Measurements from ENCODE around the gene SNX11. TPM values are rescaled to one million over a fixed set of nuclear protein-coding genes. Genes with fewer than 3 reads are reported as not detected.

Gene SNX11
- total RNA-seq, 5 donors from 2014 or later (not counting 1 experiment from before 2014, with no cell fraction given), result 10.6 to 20.4 (median 19.5) TPM

DNA sequence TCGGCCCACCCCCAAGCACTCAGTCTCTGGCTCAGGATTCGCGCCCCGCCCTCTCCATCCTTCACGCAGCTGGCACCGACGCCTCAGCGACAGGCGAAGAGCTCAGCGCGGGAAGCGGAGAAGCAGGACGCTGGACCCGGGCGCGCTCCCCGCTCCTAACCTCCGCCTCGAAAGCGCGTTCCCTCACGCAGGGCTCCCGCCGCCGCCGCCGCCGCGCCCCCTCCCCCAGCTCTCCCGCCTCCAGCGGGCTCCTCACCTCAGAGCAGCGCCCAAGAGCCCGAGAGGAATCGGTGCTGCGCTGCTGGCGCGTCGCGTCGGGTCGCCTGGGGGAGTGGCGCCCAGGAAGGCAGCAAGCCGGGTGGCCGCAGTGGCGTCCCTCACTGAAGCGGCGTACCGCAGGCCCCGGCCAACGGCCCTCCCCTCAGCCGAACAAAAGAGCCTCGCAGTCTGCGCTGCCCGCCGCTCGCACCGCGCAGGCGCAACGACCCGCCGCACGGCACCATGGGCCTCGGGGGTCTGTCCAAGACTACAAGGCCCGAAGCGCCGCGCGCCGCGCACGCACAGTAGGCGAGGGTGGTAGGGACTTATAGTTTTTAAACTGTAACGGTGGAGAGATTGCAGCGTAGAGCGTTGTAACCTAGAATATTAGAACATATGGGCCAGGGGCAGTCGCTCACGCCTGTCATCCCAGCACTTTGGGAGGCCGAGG, 6.4 kb upstream of the SNX11 start, which contains the start of gene CBX1:
Gene CBX1, minus strand, starts transcription at position 467 of the 709 bp plus-strand sequence. CDS start 24,474 bp downstream, outside the sequence.
- peak within 1 kb of the TSS; percentile 89 to 94 (median 91) for H3K4me3 Mint-ChIP-seq
- peak within 1 kb of the TSS; percentile 82 to 89 for H3K27ac Mint-ChIP-seq
- CTCF ChIA-PET, result interaction anchor here in 1 of 2 donors (0.6 to 1.6 kb wide), 2 partner anchors 7 to 65 kb away, joined by 3 to 6 read pairs; no protein-coding TSS in a partner anchor
- Histone ChIP-seq H3K9me3 (no peaks in the 10 kb centered on the region), H3K4me3 (ENCODE audit: control insufficient read depth in 1 of 2, extremely low read depth in 1 of 2, low read length in 1 of 2) (peak within 1 kb of the TSS; percentile 67 to 82), H3K27me3 (replicated peaks in 1 of 2; ENCODE audit: control insufficient read depth in 2 of 2, extremely low read depth in 1 of 2, insufficient read depth in 2 of 2, low read length in 1 of 2) (peaks cover 0 to 2% of the 10 kb centered on the region in 2 experiments), H3K36me3 (ENCODE audit: control insufficient read depth in 2 of 2, extremely low read depth in 1 of 2, insufficient read depth in 1 of 2, low read length in 1 of 2) (no peaks in the 10 kb centered on the region), H3K27ac (ENCODE audit: low read length) (peak within 1 kb of the TSS; percentile 52), H3K4me1 (ENCODE audit: control insufficient read depth in 1 of 2, extremely low read depth in 1 of 2, insufficient read depth in 2 of 2, low read length in 2 of 2) (peaks cover 5 to 38% of the 10 kb centered on the region in 2 experiments)
- DNase-seq (peak; percentile 87 to 97 (median 93)), ATAC-seq (replicated peaks in 1 of 4) (peak; percentile 95 to 98 (median 98))
- no peaks in the 10 kb centered on the region for H3K9me3 Mint-ChIP-seq
- no peaks in the 10 kb centered on the region for H3K27me3 Mint-ChIP-seq
- POLR2A ChIA-PET, result no interaction called here
- no peaks in the 10 kb centered on the region for H3K36me3 Mint-ChIP-seq
- peaks cover 42 to 58% (median 46%) of the 10 kb centered on the region in 3 donors for H3K4me1 Mint-ChIP-seq
- under 1% methylated on average over 78 of the region's 79 CpGs for WGBS (ENCODE audit: insufficient coverage)

DNA sequence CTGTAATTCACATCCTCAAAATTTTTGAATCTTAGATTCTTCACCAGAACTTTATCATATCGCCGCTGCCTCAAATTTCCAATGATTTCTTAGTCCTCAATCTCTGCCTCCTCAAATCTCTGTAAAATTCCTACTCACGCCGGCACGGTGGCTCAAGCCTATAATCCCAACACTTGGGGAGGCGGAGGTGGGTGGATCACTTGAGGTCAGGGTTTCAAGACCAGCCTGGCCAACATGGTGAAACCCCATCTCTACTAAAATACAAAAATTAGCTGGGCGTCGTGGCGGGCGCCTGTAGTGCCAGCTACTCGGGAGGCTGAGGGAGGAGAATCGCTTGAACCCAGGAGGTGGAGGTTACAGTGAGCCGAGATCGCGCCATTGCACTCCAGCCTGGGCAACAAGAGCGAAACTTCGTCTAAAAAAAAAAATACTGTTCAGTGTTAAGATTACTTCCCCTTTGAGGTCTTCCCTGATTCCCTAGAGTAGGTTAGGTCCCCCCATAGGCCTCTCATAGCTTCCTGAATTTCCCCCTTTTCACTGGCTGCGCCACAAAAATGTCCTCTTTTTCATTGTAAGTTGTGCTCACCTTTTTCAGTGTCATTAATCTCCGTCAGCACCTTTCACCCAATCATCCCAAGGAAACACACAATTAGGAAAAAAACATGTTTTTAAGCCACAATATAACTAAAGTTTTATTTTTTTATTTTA, 5.4 kb upstream of the SNX11 start:
- POLR2A ChIA-PET, result interaction anchor here in 1 of 2 donors (0.7 kb wide), 1 partner anchor 988 kb away, joined by 4 read pairs; no protein-coding TSS in a partner anchor
- peak overlapping the region in 1 of 2 donors; percentile 67 for H3K4me3 ChIP-seq (ENCODE audit: control insufficient read depth in 1 of 2, extremely low read depth in 1 of 2, low read length in 1 of 2)
- H3K27me3 Mint-ChIP-seq, result no peaks in the 10 kb centered on the region
- DNase-seq, result no peak
- H3K27me3 ChIP-seq (replicated peaks in 1 of 2; ENCODE audit: control insufficient read depth in 2 of 2, extremely low read depth in 1 of 2, insufficient read depth in 2 of 2, low read length in 1 of 2), result peaks cover 0 to 2% of the 10 kb centered on the region in 2 experiments
- peak overlapping the region; percentile 71 to 94 (median 91) for H3K4me3 Mint-ChIP-seq
- peaks cover 9 to 46% of the 10 kb centered on the region in 2 experiments for H3K4me1 ChIP-seq (ENCODE audit: control insufficient read depth in 1 of 2, extremely low read depth in 1 of 2, insufficient read depth in 2 of 2, low read length in 2 of 2)
- no CpG with 5 or more reads among the region's 19 CpGs for WGBS (ENCODE audit: insufficient coverage)
- peak overlapping the region; percentile 50 to 72 for H3K27ac Mint-ChIP-seq
- CTCF ChIA-PET, result interaction anchor here in 1 of 2 donors (0.6 to 2.1 kb wide), 2 partner anchors 66 to 76 kb away, joined by 3 to 6 read pairs; no protein-coding TSS in a partner anchor
- no peaks in the 10 kb centered on the region for H3K36me3 ChIP-seq (ENCODE audit: control insufficient read depth in 2 of 2, extremely low read depth in 1 of 2, insufficient read depth in 1 of 2, low read length in 1 of 2)
- peak overlapping the region; percentile 3 for H3K27ac ChIP-seq (ENCODE audit: low read length)
- no peaks in the 10 kb centered on the region for H3K9me3 Mint-ChIP-seq
- no peak for ATAC-seq (replicated peaks in 1 of 4)
- H3K4me1 Mint-ChIP-seq, result peaks cover 47 to 66% (median 50%) of the 10 kb centered on the region in 3 donors
- no peaks in the 10 kb centered on the region for H3K9me3 ChIP-seq
- no peaks in the 10 kb centered on the region for H3K36me3 Mint-ChIP-seq

GRCh38 chr17:48102798-48103715, 4.5 kb upstream of the SNX11 start:
- Mint-ChIP-seq H3K27me3 (no peaks in the 10 kb centered on the region), H3K36me3 (no peaks in the 10 kb centered on the region), H3K27ac (peak overlapping the region in 1 of 2 donors; percentile 55), H3K4me1 (peaks cover 49 to 70% (median 49%) of the 10 kb centered on the region in 3 donors), H3K4me3 (peak overlapping the region in 1 of 3 donors; percentile 94), H3K9me3 (no peaks in the 10 kb centered on the region)
- peaks cover 13 to 48% of the 10 kb centered on the region in 2 experiments for H3K4me1 ChIP-seq (ENCODE audit: control insufficient read depth in 1 of 2, extremely low read depth in 1 of 2, insufficient read depth in 2 of 2, low read length in 2 of 2)
- no peaks in the 10 kb centered on the region for H3K36me3 ChIP-seq (ENCODE audit: control insufficient read depth in 2 of 2, extremely low read depth in 1 of 2, insufficient read depth in 1 of 2, low read length in 1 of 2)
- POLR2A ChIA-PET, result interaction anchor here (0.6 to 0.7 kb wide), 2 partner anchors 55 to 987 kb away, joined by 4 read pairs; no protein-coding TSS in a partner anchor
- DNase-seq (peak in 20 of 35 experiments; percentile 8 to 46 (median 24)), ATAC-seq (replicated peaks in 1 of 4) (no peak)
- CTCF ChIA-PET, result interaction anchor here in 1 of 2 donors (2.1 kb wide), 1 partner anchor 77 kb away, joined by 6 read pairs; no protein-coding TSS in a partner anchor
- WGBS (ENCODE audit: insufficient coverage), result 11% methylated on average over 8 of the region's 14 CpGs
- no peak overlapping the region for H3K4me3 ChIP-seq (ENCODE audit: control insufficient read depth in 1 of 2, extremely low read depth in 1 of 2, low read length in 1 of 2)
- peaks cover 0 to 2% of the 10 kb centered on the region in 2 experiments for H3K27me3 ChIP-seq (replicated peaks in 1 of 2; ENCODE audit: control insufficient read depth in 2 of 2, extremely low read depth in 1 of 2, insufficient read depth in 2 of 2, low read length in 1 of 2)
- peak overlapping the region; percentile 6 for H3K27ac ChIP-seq (ENCODE audit: low read length)
- H3K9me3 ChIP-seq, result no peaks in the 10 kb centered on the region

- ChIA-PET POLR2A (no interaction called here), CTCF (interaction anchor here in 1 of 2 donors (0.9 kb wide), 1 partner anchor 25 kb away, joined by 3 read pairs; no protein-coding TSS in a partner anchor)
- Mint-ChIP-seq H3K36me3 (no peaks in the 10 kb centered on the region), H3K4me1 (peaks cover 52 to 69% (median 57%) of the 10 kb centered on the region in 3 donors), H3K9me3 (no peaks in the 10 kb centered on the region), H3K27me3 (no peaks in the 10 kb centered on the region), H3K4me3 (peak overlapping the region in 2 of 3 donors; percentile 19 to 32), H3K27ac (peak overlapping the region in 1 of 2 donors; percentile 41)
- peaks cover 19 to 56% of the 10 kb centered on the region in 2 experiments for H3K4me1 ChIP-seq (ENCODE audit: control insufficient read depth in 1 of 2, extremely low read depth in 1 of 2, insufficient read depth in 2 of 2, low read length in 2 of 2)
- ATAC-seq (replicated peaks in 1 of 4) (no peak), DNase-seq (no peak)
- peaks cover 0 to 2% of the 10 kb centered on the region in 2 experiments for H3K27me3 ChIP-seq (replicated peaks in 1 of 2; ENCODE audit: control insufficient read depth in 2 of 2, extremely low read depth in 1 of 2, insufficient read depth in 2 of 2, low read length in 1 of 2)
- H3K4me3 ChIP-seq (ENCODE audit: control insufficient read depth in 1 of 2, extremely low read depth in 1 of 2, low read length in 1 of 2), result no peak overlapping the region
- H3K27ac ChIP-seq (ENCODE audit: low read length), result no peak overlapping the region
- WGBS (ENCODE audit: insufficient coverage), result 96% methylated on average over 4 of the region's 7 CpGs
- H3K36me3 ChIP-seq (ENCODE audit: control insufficient read depth in 2 of 2, extremely low read depth in 1 of 2, insufficient read depth in 1 of 2, low read length in 1 of 2), result no peaks in the 10 kb centered on the region
- H3K9me3 ChIP-seq, result no peaks in the 10 kb centered on the region
These were observed 3.1 kb upstream of the SNX11 start for GRCh38 chr17:48104440-48104839.

DNA sequence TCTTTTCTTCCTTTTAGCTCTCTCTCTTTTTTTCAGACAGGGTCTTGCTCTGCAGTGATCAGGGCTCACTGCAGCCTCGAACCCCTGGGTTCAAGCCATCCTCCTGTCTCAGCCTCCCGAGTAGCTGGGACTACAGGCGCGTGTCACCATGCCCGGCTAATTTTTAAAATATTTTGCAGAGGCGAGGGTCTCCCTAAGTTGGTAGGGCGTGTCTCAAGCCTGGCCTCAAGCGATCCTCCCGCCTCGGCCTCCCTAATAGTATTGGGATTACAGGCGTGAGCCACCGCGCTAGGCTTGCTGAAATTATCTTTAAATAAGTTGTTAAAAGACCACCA, 797 bp upstream of the SNX11 start:
- ChIA-PET CTCF (interaction anchor here in 1 of 2 donors (0.5 to 1.8 kb wide), 3 partner anchors 9 to 530 kb away, joined by 4 to 8 read pairs (median 5); no protein-coding TSS in a partner anchor), POLR2A (no interaction called here)
- no peak for DNase-seq
- Histone ChIP-seq H3K9me3 (no peaks in the 10 kb centered on the region), H3K27ac (ENCODE audit: low read length) (peak overlapping the region; percentile 84), H3K4me1 (ENCODE audit: control insufficient read depth in 1 of 2, extremely low read depth in 1 of 2, insufficient read depth in 2 of 2, low read length in 2 of 2) (peaks cover 14 to 51% of the 10 kb centered on the region in 2 experiments), H3K27me3 (replicated peaks in 1 of 2; ENCODE audit: control insufficient read depth in 2 of 2, extremely low read depth in 1 of 2, insufficient read depth in 2 of 2, low read length in 1 of 2) (no peaks in the 10 kb centered on the region), H3K4me3 (ENCODE audit: control insufficient read depth in 1 of 2, extremely low read depth in 1 of 2, low read length in 1 of 2) (peak overlapping the region; percentile 85 to 94), H3K36me3 (ENCODE audit: control insufficient read depth in 2 of 2, extremely low read depth in 1 of 2, insufficient read depth in 1 of 2, low read length in 1 of 2) (no peaks in the 10 kb centered on the region)
- peaks cover 4% of the 10 kb centered on the region for H3K36me3 Mint-ChIP-seq
- WGBS (ENCODE audit: insufficient coverage), result 41% methylated on average over 10 of the region's 13 CpGs
- no peaks in the 10 kb centered on the region for H3K27me3 Mint-ChIP-seq
- H3K4me1 Mint-ChIP-seq, result peaks cover 52 to 67% (median 62%) of the 10 kb centered on the region in 3 donors
- no peak for ATAC-seq (replicated peaks in 1 of 4)
- H3K27ac Mint-ChIP-seq, result peak overlapping the region in 1 of 2 donors; percentile 97
- no peaks in the 10 kb centered on the region for H3K9me3 Mint-ChIP-seq
- H3K4me3 Mint-ChIP-seq, result peak overlapping the region; percentile 93 to 98 (median 96)

Measured in T-cell (primary cell).